TTC549 (cell line): ENCODE data around the gene CCDC201.
"Not testable (repeated sequence)": the region's sequence is repeated elsewhere in the genome, so short reads cannot be mapped to it uniquely, and the experiment has no call there.

Experiments
- FAIRE-seq: peaks from 2 replicates; lab custom pipeline; 2012; peaks lifted over from hg19 to GRCh38; lab: Jason Lieb, UNC

CCDC201 gene

GRCh38 chr7:45874408-45875131, 1.7 kb upstream of the CCDC201 start:
- no peak for FAIRE-seq

- no peak for FAIRE-seq
Measured at GRCh38 chr7:45873355-45873754, 473 bp upstream of the CCDC201 start.

- FAIRE-seq, result no peak
Measured at GRCh38 chr7:45872116-45873034, 507 bp downstream of the CCDC201 start.

DNA sequence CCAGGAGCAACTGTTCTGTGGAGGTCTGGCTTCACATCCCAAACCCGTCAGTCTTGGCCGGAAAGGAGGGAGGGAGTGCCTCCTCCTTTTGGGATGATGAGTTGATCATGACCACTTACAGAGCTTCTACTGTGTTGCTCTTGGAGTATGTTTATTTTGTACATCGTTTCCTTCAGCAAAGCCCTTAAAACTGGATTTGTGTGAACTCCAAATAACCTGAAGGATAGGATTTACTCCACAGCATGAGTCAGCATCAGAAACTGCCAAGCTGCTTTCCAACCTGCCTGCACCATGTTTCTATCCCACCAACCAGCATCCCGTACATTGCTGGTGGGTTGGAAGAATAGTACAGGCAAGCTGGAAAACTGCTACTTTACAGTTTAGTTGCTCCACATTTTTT, 3.5 kb downstream of the CCDC201 start:
- FAIRE-seq, result no peak

GRCh38 chr7:45867471-45867870, 5.4 kb downstream of the CCDC201 start:
- FAIRE-seq, result no peak

- FAIRE-seq, result no peak
Measured at GRCh38 chr7:45865594-45866410, 7.1 kb downstream of the CCDC201 start.

DNA sequence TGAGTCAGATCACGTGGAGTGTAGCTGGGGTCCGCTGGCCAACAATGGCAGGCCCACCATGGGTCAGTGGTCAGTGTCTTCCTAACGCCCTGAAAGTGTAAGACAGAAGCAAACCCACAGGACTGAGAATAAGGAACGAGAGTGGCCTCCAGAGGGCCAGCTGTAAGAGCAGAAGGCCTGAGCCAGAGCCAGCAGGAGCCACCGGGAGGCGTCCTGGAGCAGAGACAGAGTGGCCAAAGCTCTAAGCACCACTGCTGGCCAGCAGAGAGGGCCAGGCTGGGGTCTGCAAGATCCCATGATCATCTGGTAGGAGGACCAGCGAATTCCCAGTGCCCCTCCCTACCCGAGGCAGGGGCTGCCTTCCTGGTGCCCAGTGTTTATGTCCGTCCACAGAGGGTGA, 9.2 kb downstream of the CCDC201 start:
- FAIRE-seq, result no peak

DNA sequence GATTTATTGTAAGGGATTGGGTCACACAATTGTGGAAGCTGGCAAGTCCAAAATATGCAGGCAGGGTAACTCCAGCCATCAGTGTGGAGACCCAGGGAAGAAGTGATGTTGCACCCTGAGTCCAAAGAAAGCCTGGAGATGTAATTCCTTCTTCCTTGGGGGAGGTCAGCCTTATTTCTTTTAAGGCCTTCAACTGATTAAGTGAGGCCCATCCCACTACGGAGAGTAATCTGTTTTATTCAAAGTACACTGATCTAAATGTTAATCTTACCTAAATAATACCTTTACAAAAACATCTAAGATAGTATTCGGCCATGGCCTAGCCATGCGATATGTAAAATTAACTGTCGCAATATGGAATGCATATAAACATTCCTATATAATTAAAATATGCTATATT, 16.0 kb downstream of the CCDC201 start:
- not testable (repeated sequence) for FAIRE-seq

DNA sequence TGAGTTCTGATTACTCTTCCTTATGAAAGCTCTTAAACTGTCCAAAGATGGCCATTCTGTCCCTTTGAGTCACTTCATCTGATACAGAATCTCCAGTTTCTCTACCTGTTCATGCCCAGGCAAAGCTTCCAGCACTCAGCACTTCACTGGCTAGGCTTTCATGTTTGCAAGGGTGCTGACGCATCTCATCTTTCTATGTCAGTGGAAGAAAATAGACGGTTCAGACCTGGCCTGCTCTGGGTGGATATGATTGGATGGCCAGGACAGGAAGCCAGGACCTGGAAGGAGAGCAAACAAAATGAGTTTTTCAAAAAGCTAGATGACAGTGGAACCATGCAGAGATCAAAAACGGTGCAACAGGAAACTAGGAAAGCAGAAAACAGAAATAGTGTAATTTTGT, 17.2 kb downstream of the CCDC201 start:
- not testable (repeated sequence) for FAIRE-seq

- not testable (repeated sequence) for FAIRE-seq
Measured at GRCh38 chr7:45853491-45853890, 19.4 kb downstream of the CCDC201 start.

DNA sequence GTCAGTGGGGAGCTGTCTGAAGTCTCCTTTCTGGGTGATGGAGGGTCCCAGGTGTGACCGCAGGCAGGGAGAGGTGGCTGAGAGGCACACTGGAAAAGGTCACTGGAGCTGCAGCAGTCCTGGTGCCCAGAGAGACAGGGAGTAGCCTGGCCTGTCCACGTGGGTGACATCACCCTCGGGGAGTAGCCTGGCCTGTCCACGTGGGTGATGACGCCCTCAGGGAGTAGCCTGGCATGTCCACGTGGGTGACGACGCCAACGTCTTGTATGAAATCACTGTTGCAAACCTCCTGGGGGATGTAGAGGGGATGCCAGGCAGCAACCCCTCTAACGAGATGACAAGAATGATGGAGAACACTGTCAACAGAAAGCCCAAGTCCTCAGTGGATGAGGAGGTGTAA, 19.9 kb downstream of the CCDC201 start:
- not testable (repeated sequence) for FAIRE-seq

- FAIRE-seq, result not testable (repeated sequence)
Measured at GRCh38 chr7:45848734-45849133, 24.1 kb downstream of the CCDC201 start.

- FAIRE-seq, result not testable (repeated sequence)
Measured at GRCh38 chr7:45846536-45846935, 26.3 kb downstream of the CCDC201 start.

GRCh38 chr7:45841926-45842717, 30.8 kb downstream of the CCDC201 start:
- FAIRE-seq, result not testable (repeated sequence)

- FAIRE-seq, result not testable (repeated sequence)
Measured at GRCh38 chr7:45838852-45839251, 34.0 kb downstream of the CCDC201 start.

DNA sequence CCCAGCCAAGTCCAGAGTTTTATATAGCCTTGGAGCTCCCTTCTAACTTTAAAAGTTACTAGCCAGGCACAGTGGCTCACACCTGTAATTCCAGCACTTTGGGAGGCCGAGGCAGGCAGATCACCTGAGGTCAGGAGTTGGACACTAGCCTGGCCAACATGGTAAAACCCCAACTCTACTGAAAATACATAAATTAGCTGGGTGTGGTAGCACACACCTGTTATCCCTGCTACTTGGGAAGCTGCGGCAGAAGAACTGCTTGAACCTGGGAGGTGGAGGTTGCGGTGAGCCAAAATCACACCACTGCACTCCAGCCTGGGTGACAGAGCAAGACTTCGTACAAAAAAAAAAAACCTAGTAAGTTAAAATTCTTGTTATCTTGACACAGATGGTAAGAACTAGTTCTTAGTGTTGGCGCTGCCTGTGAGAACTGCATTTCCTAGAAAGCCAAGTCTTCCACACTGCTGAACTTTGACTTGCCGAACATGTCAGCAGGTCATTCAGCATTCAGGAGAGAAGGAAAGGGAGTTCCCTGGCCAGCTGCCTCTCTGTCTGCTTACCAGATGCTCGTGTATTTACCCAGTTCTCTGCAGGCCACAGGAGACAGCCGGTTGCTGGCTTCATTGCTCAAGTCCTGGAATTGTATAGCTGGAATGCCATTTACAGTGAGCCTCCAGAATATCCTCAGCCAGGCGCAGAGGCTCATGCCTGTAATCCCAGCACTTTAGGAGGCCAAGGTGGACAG, 40.3 kb downstream of the CCDC201 start:
- not testable (repeated sequence) for FAIRE-seq

DNA sequence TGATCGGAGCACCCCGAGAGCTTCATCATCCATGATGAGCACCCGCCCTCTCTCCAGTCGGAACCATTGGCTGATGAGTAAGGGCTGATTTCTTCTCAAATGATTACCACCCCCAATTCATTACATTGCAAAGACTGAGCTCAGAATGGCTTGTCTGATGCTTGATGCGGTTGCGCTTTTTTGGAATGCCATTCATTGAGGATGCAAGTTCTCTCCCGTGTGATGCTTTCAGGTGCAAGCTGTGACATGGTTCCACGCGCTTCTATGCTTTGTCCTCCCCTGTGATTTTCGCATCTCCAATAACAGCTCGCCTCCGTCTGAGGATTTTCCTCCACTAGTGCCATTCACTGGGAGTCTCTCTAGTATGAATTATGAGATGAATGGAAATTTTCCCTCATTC, 43.0 kb downstream of the CCDC201 start:
- FAIRE-seq, result not testable (repeated sequence)

DNA sequence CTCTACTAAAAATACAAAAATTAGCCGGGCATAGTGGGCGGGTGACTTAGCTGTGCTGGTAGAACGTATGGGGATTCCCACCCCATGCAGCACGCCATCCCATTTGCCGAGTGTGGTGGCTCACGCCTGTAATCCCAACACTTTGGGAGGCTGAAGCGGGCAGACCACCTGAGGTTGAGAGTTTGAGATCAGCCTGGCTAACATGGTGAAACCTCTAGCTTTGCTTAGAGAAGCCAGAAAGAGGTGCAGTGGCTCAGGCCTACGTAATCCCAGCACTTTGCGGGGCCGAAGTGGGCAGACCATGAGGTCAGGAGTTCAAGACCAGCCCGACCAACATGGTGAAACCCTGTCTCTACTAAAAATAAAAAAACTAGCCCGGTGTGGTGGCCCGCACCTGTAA, 45.2 kb downstream of the CCDC201 start:
- FAIRE-seq, result not testable (repeated sequence)

DNA sequence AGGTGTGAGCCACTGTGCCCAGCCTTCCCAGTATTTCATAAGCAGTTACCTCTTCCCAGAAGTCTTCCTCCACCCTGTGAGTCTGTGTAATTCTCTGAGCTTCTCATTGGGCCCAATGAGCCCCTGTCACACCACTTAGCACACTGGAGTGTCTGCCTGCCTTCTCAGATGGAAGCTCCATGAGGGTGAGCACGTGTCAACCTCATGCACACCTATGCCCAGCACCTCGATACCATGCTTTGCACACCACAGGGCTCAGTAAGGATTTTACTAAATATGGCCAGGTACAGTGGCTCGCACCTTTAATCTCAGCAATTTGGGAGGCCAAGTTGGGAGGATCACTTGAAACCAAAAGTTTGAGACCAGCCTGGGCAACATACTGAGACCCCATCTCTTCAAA, 46.3 kb downstream of the CCDC201 start:
- not testable (repeated sequence) for FAIRE-seq

DNA sequence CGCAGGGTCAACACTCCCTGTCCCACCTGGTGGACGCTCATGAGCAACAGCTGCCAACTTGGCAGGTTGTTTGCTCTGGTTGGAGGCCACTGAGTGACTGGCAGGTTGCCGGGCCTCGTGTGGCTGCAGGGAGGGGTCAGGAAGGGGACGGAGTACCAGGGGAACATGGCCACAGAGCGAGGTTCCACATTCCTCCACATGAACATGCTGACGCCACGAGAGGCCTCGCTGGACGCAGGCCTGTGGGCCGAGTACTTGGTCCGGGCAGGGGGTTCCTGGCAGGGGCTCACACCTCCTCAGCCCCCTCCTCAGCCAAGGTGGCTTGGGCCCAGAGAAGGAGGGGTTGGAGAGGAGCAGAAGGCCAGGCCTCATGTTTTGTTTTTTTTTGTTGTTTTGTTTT, 54.1 kb downstream of the CCDC201 start:
- not testable (repeated sequence) for FAIRE-seq

DNA sequence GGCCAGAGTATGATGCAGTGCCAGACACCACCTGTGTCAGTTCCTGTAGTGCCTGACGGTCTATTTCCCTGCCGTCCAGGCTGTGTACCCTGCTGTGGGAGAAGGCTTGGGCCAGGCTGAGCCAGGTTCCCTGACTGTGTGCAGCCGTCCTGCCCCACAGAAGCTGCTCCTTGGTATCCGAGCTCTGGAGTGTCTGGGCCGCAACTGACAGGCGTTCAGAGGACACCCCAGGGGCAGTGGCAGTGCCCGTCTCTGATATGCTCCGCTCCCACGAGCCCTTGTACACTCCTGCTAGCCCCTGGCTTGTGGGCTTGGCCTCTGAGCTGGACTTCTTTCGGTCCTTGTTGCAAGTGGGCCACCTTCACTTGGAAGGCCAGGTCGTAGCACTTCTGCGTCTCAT, 55.0 kb downstream of the CCDC201 start:
- FAIRE-seq, result not testable (repeated sequence)
